IPS-20b (cell line): ENCODE data around the gene MEAF6.
"Not testable (repeated sequence)": the region's sequence is repeated elsewhere in the genome, so short reads cannot be mapped to it uniquely, and the experiment has no call there.

Experiments used
- H3K27ac ChIP-seq: one replicate; pipeline ENCODE4 v1.5.1; 2013; ENCODE audit warnings: low read length
- H3K27me3 ChIP-seq: 2 replicates; pipeline ENCODE4 v1.6.1; 2013; ENCODE audit warnings: mild to moderate bottlenecking, low read length, inconsistent platforms; ENCODE audit not compliant: insufficient read depth
- H3K36me3 ChIP-seq: 2 replicates; pipeline ENCODE4 v1.6.1; 2013; ENCODE audit warnings: low read depth, mild to moderate bottlenecking, inconsistent platforms, low read length, moderate library complexity; ENCODE audit not compliant: insufficient read depth
- H3K4me1 ChIP-seq: 2 replicates; pipeline ENCODE4 v1.6.1; 2013; ENCODE audit warnings: mild to moderate bottlenecking, control low read depth, inconsistent platforms, low read length, moderate library complexity; ENCODE audit not compliant: insufficient read depth
- H3K4me3 ChIP-seq: 2 replicates; pipeline ENCODE4 v1.5.1; 2013; ENCODE audit warnings: mild to moderate bottlenecking, low read length, inconsistent platforms
- H3K9ac ChIP-seq: 2 replicates; pipeline ENCODE4 v1.6.1; 2013; ENCODE audit warnings: low read depth, mild to moderate bottlenecking, inconsistent platforms, low read length, moderate library complexity
- H3K9me3 ChIP-seq: 2 replicates; pipeline ENCODE4 v1.6.1; 2013; ENCODE audit warnings: mild to moderate bottlenecking, low read depth, low read length, inconsistent platforms; ENCODE audit not compliant: insufficient read depth

Gene MEAF6

DNA sequence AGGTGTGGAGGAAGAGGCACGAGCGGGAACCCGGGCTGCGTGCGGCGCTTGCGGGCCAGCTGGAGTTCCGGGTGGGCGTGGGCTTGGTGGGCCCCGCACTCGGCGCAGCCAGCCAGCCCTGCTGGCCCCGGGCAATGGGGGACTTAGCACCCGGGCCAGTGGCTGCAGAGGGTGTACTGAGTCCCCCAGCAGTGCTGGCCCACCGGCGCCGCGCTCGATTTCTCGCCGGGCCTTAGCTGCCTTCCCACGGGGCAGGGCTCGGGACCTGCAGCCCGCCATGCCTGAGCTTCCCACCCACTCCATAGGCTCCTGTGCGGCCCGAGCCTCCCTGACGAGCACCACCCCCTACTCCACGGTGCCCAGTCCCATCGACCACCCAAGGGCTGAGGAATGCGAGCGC is 3.7 kb upstream of the MEAF6 start:
- not testable (repeated sequence) for H3K9me3 ChIP-seq, H3K4me1 ChIP-seq, H3K4me3 ChIP-seq, H3K36me3 ChIP-seq, H3K9ac ChIP-seq, H3K27ac ChIP-seq
- peaks cover 11% of the 10 kb centered on the region for H3K27me3 ChIP-seq

- Histone ChIP-seq H3K27ac (no peak overlapping the region), H3K36me3 (peaks cover 5% of the 10 kb centered on the region; the same call in 1 of the 2 replicates), H3K27me3 (peaks cover 11% of the 10 kb centered on the region), H3K4me3 (no peak overlapping the region), H3K9ac (no peak overlapping the region), H3K9me3 (no peaks in the 10 kb centered on the region), H3K4me1 (peaks cover 10% of the 10 kb centered on the region; the same call in 1 of the 2 replicates)
Measured at GRCh38 chr1:37517569-37517968, 3.0 kb upstream of the MEAF6 start.

- H3K9ac ChIP-seq: peak overlapping the region; percentile 91
- H3K4me1 ChIP-seq: peaks cover 10% of the 10 kb centered on the region; the same call in 1 of the 2 replicates
- peaks cover 20% of the 10 kb centered on the region for H3K36me3 ChIP-seq
- peak overlapping the region; percentile 46 for H3K27ac ChIP-seq
- peaks cover 11% of the 10 kb centered on the region for H3K27me3 ChIP-seq
- peak overlapping the region; percentile 84 for H3K4me3 ChIP-seq
- no peaks in the 10 kb centered on the region for H3K9me3 ChIP-seq
Measured at GRCh38 chr1:37515185-37516034, 844 bp upstream of the MEAF6 start.

DNA sequence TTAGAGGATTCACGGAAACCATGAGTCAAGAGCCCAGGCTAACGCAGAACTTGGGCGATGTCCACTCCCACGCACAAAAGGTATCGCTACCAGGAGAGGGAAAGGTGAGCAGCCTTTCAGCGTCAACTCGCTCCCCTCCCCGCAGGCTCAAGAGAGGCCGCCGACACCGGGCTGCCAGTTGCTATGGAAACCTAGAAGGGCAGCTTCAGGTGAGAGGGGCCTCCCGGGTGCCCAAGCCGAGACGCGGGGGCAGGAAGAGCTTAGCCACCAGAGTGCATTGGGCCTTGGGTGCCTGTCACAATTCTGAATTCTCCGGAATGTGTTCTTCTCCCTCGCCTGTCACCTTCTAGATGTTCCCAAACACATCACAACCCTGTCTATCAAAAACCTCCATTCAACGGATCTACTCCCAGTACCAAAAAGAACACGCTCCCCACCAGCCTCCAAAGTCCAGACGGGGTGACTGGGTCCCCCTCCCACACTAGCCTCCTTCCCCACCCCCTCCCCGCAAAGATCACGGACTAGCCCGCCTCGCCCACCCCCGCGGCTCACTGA is 694 bp downstream of the MEAF6 start:
- H3K4me3 ChIP-seq: peak overlapping the region; percentile 84
- H3K4me1 ChIP-seq: peaks cover 10% of the 10 kb centered on the region; the same call in 1 of the 2 replicates
- no peaks in the 10 kb centered on the region for H3K9me3 ChIP-seq
- H3K36me3 ChIP-seq: peaks cover 26% of the 10 kb centered on the region
- peaks cover 11% of the 10 kb centered on the region for H3K27me3 ChIP-seq
- peak overlapping the region; percentile 91; the same call in 1 of the 2 replicates for H3K9ac ChIP-seq
- H3K27ac ChIP-seq: no peak overlapping the region

GRCh38 chr1:37509181-37509580 is 5.4 kb downstream of the MEAF6 start:
- H3K4me1 ChIP-seq: peaks cover 2% of the 10 kb centered on the region; the same call in 1 of the 2 replicates
- H3K36me3 ChIP-seq: peaks cover 55% of the 10 kb centered on the region
- H3K9me3 ChIP-seq: no peaks in the 10 kb centered on the region
- H3K4me3 ChIP-seq: no peak overlapping the region
- H3K9ac ChIP-seq: no peak overlapping the region
- no peak overlapping the region for H3K27ac ChIP-seq
- no peaks in the 10 kb centered on the region for H3K27me3 ChIP-seq

- Histone ChIP-seq H3K4me3 (no peak overlapping the region), H3K4me1 (no peaks in the 10 kb centered on the region), H3K9me3 (no peaks in the 10 kb centered on the region), H3K27ac (no peak overlapping the region), H3K36me3 (peaks cover 54% of the 10 kb centered on the region), H3K9ac (no peak overlapping the region), H3K27me3 (no peaks in the 10 kb centered on the region)
Measured at GRCh38 chr1:37506740-37507139, 7.8 kb downstream of the MEAF6 start.

- H3K36me3 ChIP-seq: peaks cover 57% of the 10 kb centered on the region
- not testable (repeated sequence) for H3K27ac ChIP-seq, H3K4me3 ChIP-seq, H3K9me3 ChIP-seq, H3K27me3 ChIP-seq, H3K4me1 ChIP-seq, H3K9ac ChIP-seq
Measured at GRCh38 chr1:37502791-37503190, 11.8 kb downstream of the MEAF6 start.

GRCh38 chr1:37502104-37502503 is 12.5 kb downstream of the MEAF6 start:
- Histone ChIP-seq H3K4me3 (no peak overlapping the region), H3K27ac (no peak overlapping the region), H3K27me3 (no peaks in the 10 kb centered on the region), H3K36me3 (peaks cover 53% of the 10 kb centered on the region), H3K4me1 (no peaks in the 10 kb centered on the region), H3K9me3 (no peaks in the 10 kb centered on the region), H3K9ac (no peak overlapping the region)

DNA sequence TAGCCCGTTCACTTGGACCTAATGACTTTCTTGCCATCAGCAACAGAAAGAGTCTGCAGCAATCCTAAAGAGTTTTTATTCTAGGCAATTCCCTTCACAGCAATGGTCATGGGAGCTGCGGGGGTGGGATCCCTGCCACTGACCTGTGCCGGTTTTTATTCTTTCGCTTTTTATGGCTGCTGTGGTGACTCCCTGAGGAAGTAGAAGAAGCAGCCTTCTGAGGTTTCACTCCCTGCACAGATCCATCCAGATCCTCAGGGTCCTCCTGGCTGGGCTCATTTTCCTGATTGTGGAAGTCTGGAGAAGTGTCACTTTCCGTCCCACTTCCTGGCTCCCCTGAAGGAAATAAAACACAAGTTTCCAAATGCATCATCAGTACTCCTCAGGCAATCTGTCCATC is 12.9 kb downstream of the MEAF6 start:
- no peak overlapping the region for H3K4me3 ChIP-seq
- H3K4me1 ChIP-seq: no peaks in the 10 kb centered on the region
- no peaks in the 10 kb centered on the region for H3K27me3 ChIP-seq
- H3K36me3 ChIP-seq: peaks cover 50% of the 10 kb centered on the region
- H3K27ac ChIP-seq: no peak overlapping the region
- no peak overlapping the region for H3K9ac ChIP-seq
- H3K9me3 ChIP-seq: no peaks in the 10 kb centered on the region

- Histone ChIP-seq H3K27ac (no peak overlapping the region), H3K36me3 (peaks cover 47% of the 10 kb centered on the region), H3K4me1 (no peaks in the 10 kb centered on the region), H3K4me3 (no peak overlapping the region), H3K9me3 (no peaks in the 10 kb centered on the region), H3K27me3 (no peaks in the 10 kb centered on the region), H3K9ac (no peak overlapping the region)
Measured at GRCh38 chr1:37498872-37499617, 15.5 kb downstream of the MEAF6 start.

- H3K27me3 ChIP-seq: no peaks in the 10 kb centered on the region
- H3K4me3 ChIP-seq: no peak overlapping the region
- no peaks in the 10 kb centered on the region for H3K4me1 ChIP-seq
- H3K9ac ChIP-seq: no peak overlapping the region
- no peaks in the 10 kb centered on the region for H3K9me3 ChIP-seq
- H3K36me3 ChIP-seq: peaks cover 54% of the 10 kb centered on the region
- H3K27ac ChIP-seq: no peak overlapping the region
Measured at GRCh38 chr1:37497832-37498231, 16.7 kb downstream of the MEAF6 start.
